ENCODE results near the gene PTPRK.

GRCh38 chr6:127980996-127981395, 539.4 kb downstream of the PTPRK start:
- TF ChIP-seq FOXA1 (IDR thresholded peaks at IDR 0.05) (no peak), SP1 (IDR thresholded peaks at IDR 0.05) (no peak), BHLHE40 (IDR thresholded peaks at IDR 0.05; ENCODE audit: borderline replicate concordance) (no peak), FOXK2 (IDR thresholded peaks at IDR 0.05) (no peak), TARDBP (IDR thresholded peaks at IDR 0.05) (no peak), FOXM1 (IDR thresholded peaks at IDR 0.05; ENCODE audit: borderline replicate concordance) (no peak), NFRKB (IDR thresholded peaks at IDR 0.05) (no peak), ELF4 (IDR thresholded peaks at IDR 0.05) (no peak), CTBP1 (IDR thresholded peaks at IDR 0.05; ENCODE audit: borderline replicate concordance) (no peak), SUZ12 (IDR thresholded peaks at IDR 0.05) (no peak), ZNF384 (IDR thresholded peaks at IDR 0.05) (no peak), HDGF (IDR thresholded peaks at IDR 0.05; ENCODE audit: borderline replicate concordance) (no peak)

All from HEK293T (cell line).